Gastrocnemius medialis (tissue), 4 donors: ENCODE measurements around the gene MUSK.

ENCODE experiments used
- CTCF ChIP-seq, 5 experiments: fragments of 450-650 bp in 3 of 5; fragments of 200-600 bp in 2 of 5; sonication (generic) in 2 of 5; IDR thresholded peaks in 4 of 5; conservative IDR thresholded peaks in 1 of 5; 1 replicate in 4 of 5; 2 replicates in 1 of 5; pipeline ENCODE4 v1.5.1; 2016 to 2019; ENCODE audit warnings: antibody characterized with exemption in 5 of 5, mild to moderate bottlenecking in 3 of 5, moderate library complexity in 3 of 5
- POLR2A ChIP-seq, 2 donors: fragments of 450-650 bp; IDR thresholded peaks; one replicate each; pipeline ENCODE4 v1.6.1; 2017; ENCODE audit warnings: antibody characterized with exemption in 2 of 2, mild to moderate bottlenecking in 2 of 2, moderate library complexity in 2 of 2

GRCh38 chr9:110765926-110766325 is 97.3 kb downstream of the MUSK start:
- TF ChIP-seq POLR2A (IDR thresholded peaks at IDR 0.05), result no peak
- no peak for TF ChIP-seq CTCF (IDR thresholded peaks at IDR 0.05 in 4 of 5, conservative IDR thresholded peaks at IDR 0.05 in 1 of 5)
